ENCODE measurements around the gene ADNP2. TPM values are rescaled to one million over a fixed set of nuclear protein-coding genes. Genes with fewer than 3 reads are reported as not detected.

The ADNP2 gene
- total and polyA plus RNA-seq, 2 donors (not counting 1 experiment from before 2014, with no cell fraction given) = 4.7 to 14.7 TPM

DNA sequence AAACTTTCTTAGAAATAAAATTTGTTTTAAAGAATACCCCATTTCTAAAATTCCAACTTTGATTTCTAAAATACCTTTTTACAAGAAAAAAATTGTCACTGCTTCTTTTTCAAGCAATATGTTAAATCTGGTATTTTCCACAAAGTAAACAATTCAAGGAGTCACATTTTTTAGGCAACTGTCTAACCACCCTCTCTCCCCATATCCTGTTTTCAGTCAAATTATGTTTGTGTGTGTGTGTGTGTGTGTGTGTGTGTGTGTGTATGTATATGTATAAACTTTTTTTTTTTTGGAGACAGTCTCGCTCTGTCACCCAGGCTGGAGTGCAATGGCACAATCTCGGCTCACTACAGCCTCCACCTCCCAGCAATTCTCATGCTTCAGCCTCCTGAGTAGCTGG, 59.3 kb downstream of the ADNP2 start:
- Histone ChIP-seq H3K4me3 (ENCODE audit: control extremely low read depth in 1 of 5, extremely low read depth in 1 of 5, insufficient read depth in 1 of 5, low read depth in 2 of 5, low read length in 4 of 5) (no peak overlapping the region), H3K9ac (ENCODE audit: low read length) (no peak overlapping the region), H3K36me3 (replicated peaks in 1 of 2; ENCODE audit: control extremely low read depth in 1 of 2, control insufficient read depth in 1 of 2, extremely low read depth in 1 of 2, insufficient read depth in 2 of 2, low read length in 1 of 2) (no peaks in the 10 kb centered on the region), H3K9me3 (ENCODE audit: control extremely low read depth in 1 of 3, control insufficient read depth in 2 of 3, insufficient read depth in 1 of 3, low read length in 2 of 3) (peaks cover 0 to 39% (median 8%) of the 10 kb centered on the region in 3 donors), H3K27me3 (replicated peaks in 1 of 4; ENCODE audit: control extremely low read depth in 1 of 4, control insufficient read depth in 3 of 4, insufficient read depth in 4 of 4, low read length in 3 of 4) (peaks cover 0 to 26% (median 12%) of the 10 kb centered on the region in 4 experiments), H3K4me2 (replicated peaks; ENCODE audit: low read depth, low read length, poor library complexity, severe bottlenecking) (no peak overlapping the region), H3K79me2 (ENCODE audit: control insufficient read depth, insufficient read depth, low read length) (no peaks in the 10 kb centered on the region), H4K20me1 (ENCODE audit: control insufficient read depth, insufficient read depth, low read length, poor library complexity, severe bottlenecking) (no peaks in the 10 kb centered on the region), H3K27ac (ENCODE audit: low read length in 2 of 2) (no peak overlapping the region), H3K4me1 (ENCODE audit: control insufficient read depth in 2 of 2, insufficient read depth in 2 of 2, low read length in 2 of 2) (peaks cover 0 to 3% of the 10 kb centered on the region in 2 donors), H2AFZ (ENCODE audit: insufficient read depth, low read depth, low read length, poor library complexity, severe bottlenecking) (no peak overlapping the region)
- ATAC-seq (ENCODE audit: low read depth) (no peak), DNase-seq (no peak)
- WGBS (ENCODE audit: insufficient coverage) = 78% methylated on average over 2 of the region's 2 CpGs
- H3K4me1 Mint-ChIP-seq = peaks cover 4% of the 10 kb centered on the region
- peaks cover 35% of the 10 kb centered on the region for H3K27me3 Mint-ChIP-seq
- POLR2A ChIA-PET = no interaction called here
- peaks cover 4% of the 10 kb centered on the region for H3K9me3 Mint-ChIP-seq (ENCODE audit: insufficient read depth)
- no peak overlapping the region for H3K4me3 Mint-ChIP-seq
- no peak overlapping the region for H3K27ac Mint-ChIP-seq
- CTCF ChIA-PET = interaction anchor here (1.1 kb wide), 1 partner anchor 10 kb away, joined by 4 read pairs; no protein-coding TSS in a partner anchor
- TF ChIP-seq, protein P1, sequence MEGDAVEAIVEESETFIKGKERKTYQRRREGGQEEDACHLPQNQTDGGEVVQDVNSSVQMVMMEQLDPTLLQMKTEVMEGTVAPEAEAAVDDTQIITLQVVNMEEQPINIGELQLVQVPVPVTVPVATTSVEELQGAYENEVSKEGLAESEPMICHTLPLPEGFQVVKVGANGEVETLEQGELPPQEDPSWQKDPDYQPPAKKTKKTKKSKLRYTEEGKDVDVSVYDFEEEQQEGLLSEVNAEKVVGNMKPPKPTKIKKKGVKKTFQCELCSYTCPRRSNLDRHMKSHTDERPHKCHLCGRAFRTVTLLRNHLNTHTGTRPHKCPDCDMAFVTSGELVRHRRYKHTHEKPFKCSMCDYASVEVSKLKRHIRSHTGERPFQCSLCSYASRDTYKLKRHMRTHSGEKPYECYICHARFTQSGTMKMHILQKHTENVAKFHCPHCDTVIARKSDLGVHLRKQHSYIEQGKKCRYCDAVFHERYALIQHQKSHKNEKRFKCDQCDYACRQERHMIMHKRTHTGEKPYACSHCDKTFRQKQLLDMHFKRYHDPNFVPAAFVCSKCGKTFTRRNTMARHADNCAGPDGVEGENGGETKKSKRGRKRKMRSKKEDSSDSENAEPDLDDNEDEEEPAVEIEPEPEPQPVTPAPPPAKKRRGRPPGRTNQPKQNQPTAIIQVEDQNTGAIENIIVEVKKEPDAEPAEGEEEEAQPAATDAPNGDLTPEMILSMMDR (IDR thresholded peaks at IDR 0.05) = no peak
- no peak for TF ChIP-seq EZH2 (IDR thresholded peaks at IDR 0.05; ENCODE audit: borderline replicate concordance, insufficient read depth, low read depth, low read length, poor library complexity, severe bottlenecking)
- intact Hi-C loops (cut with micrococcal nuclease) = no loop called here

- no peak overlapping the region for H3K4me2 ChIP-seq (replicated peaks; ENCODE audit: low read depth, low read length, poor library complexity, severe bottlenecking)
- H3K27me3 Mint-ChIP-seq = peaks cover 39% of the 10 kb centered on the region
- H3K9me3 ChIP-seq (ENCODE audit: control extremely low read depth in 1 of 3, control insufficient read depth in 2 of 3, insufficient read depth in 1 of 3, low read length in 2 of 3) = peaks cover 0 to 32% (median 4%) of the 10 kb centered on the region in 3 donors
- POLR2A ChIA-PET = no interaction called here
- no peak overlapping the region for H3K27ac ChIP-seq (ENCODE audit: low read length in 2 of 2)
- H3K4me1 ChIP-seq (ENCODE audit: control insufficient read depth in 2 of 2, insufficient read depth in 2 of 2, low read length in 2 of 2) = peaks cover 0 to 3% of the 10 kb centered on the region in 2 donors
- H3K36me3 ChIP-seq (replicated peaks in 1 of 2; ENCODE audit: control extremely low read depth in 1 of 2, control insufficient read depth in 1 of 2, extremely low read depth in 1 of 2, insufficient read depth in 2 of 2, low read length in 1 of 2) = no peaks in the 10 kb centered on the region
- H3K9me3 Mint-ChIP-seq (ENCODE audit: insufficient read depth) = peaks cover 4% of the 10 kb centered on the region
- peaks cover 0 to 26% (median 12%) of the 10 kb centered on the region in 4 experiments for H3K27me3 ChIP-seq (replicated peaks in 1 of 4; ENCODE audit: control extremely low read depth in 1 of 4, control insufficient read depth in 3 of 4, insufficient read depth in 4 of 4, low read length in 3 of 4)
- peaks cover 4% of the 10 kb centered on the region for H3K4me1 Mint-ChIP-seq
- H3K4me3 ChIP-seq (ENCODE audit: control extremely low read depth in 1 of 5, extremely low read depth in 1 of 5, insufficient read depth in 1 of 5, low read depth in 2 of 5, low read length in 4 of 5) = no peak overlapping the region
- H3K27ac Mint-ChIP-seq = no peak overlapping the region
- 69% methylated on average over 14 of the region's 15 CpGs for WGBS (ENCODE audit: insufficient coverage)
- H4K20me1 ChIP-seq (ENCODE audit: control insufficient read depth, insufficient read depth, low read length, poor library complexity, severe bottlenecking) = no peaks in the 10 kb centered on the region
- DNase-seq (no peak), ATAC-seq (ENCODE audit: low read depth) (no peak)
- no peak overlapping the region for H3K9ac ChIP-seq (ENCODE audit: low read length)
- H2AFZ ChIP-seq (ENCODE audit: insufficient read depth, low read depth, low read length, poor library complexity, severe bottlenecking) = no peak overlapping the region
- H3K4me3 Mint-ChIP-seq = no peak overlapping the region
- no peak for TF ChIP-seq EZH2 (IDR thresholded peaks at IDR 0.05; ENCODE audit: borderline replicate concordance, insufficient read depth, low read depth, low read length, poor library complexity, severe bottlenecking)
- TF ChIP-seq, protein P1 (IDR thresholded peaks at IDR 0.05) = no peak
- intact Hi-C loops (cut with micrococcal nuclease) = no loop called here
- CTCF ChIA-PET = interaction anchor here (1.1 kb wide), 1 partner anchor 11 kb away, joined by 4 read pairs; no protein-coding TSS in a partner anchor
- H3K79me2 ChIP-seq (ENCODE audit: control insufficient read depth, insufficient read depth, low read length) = no peaks in the 10 kb centered on the region
Measured at GRCh38 chr18:80168982-80169381, 59.9 kb downstream of the ADNP2 start.

All from B cell (primary cell).